Adrenal gland (tissue), 5 donors: Measurements from ENCODE around the gene DKK3.

Experiments used
- POLR2A ChIP-seq, 2 donors: fragments of 450-650 bp; IDR thresholded peaks; one replicate each; pipeline ENCODE4 v1.6.1; 2017; ENCODE audit warnings: antibody characterized with exemption in 2 of 2, mild to moderate bottlenecking in 2 of 2, moderate library complexity in 1 of 2
- TF ChIP-seq, protein P1 (sequence below), 6 experiments: fragments of 450-650 bp in 4 of 6; fragments of 200-600 bp in 2 of 6; sonication (generic) in 1 of 6; IDR thresholded peaks; 1 replicate in 5 of 6; 2 replicates in 1 of 6; pipeline versions ENCODE4 v1.5.1 to v1.8.0; 2016 to 2021; ENCODE audit warnings: antibody characterized with exemption in 6 of 6, mild to moderate bottlenecking in 2 of 6, moderate library complexity in 1 of 6
- donor health status: DM: no; HTN: no; CAD: no.

DNA sequence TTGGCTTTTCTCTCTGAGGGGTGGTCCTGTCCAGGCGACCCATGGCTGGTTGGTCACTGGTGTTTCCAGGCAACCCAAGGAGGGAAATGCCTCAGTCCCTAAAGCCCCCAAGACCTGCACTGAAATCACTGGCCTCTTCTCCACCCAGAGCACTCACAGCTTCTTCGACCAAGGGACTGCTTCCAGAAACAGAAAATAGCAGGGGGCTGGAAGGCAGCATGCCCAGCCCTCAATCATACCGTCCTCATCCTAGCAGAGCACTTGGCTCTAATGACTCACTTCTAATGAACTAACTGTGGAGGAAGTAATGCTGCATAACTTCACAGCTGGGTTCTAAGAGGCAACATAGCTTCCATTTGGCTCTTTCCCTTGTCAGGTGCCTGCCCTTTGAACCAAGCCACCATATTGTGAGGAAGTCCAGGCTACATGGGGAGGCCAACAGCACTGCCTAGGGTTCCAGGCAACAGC is 27.6 kb downstream of the DKK3 start:
- TF ChIP-seq, protein P1, sequence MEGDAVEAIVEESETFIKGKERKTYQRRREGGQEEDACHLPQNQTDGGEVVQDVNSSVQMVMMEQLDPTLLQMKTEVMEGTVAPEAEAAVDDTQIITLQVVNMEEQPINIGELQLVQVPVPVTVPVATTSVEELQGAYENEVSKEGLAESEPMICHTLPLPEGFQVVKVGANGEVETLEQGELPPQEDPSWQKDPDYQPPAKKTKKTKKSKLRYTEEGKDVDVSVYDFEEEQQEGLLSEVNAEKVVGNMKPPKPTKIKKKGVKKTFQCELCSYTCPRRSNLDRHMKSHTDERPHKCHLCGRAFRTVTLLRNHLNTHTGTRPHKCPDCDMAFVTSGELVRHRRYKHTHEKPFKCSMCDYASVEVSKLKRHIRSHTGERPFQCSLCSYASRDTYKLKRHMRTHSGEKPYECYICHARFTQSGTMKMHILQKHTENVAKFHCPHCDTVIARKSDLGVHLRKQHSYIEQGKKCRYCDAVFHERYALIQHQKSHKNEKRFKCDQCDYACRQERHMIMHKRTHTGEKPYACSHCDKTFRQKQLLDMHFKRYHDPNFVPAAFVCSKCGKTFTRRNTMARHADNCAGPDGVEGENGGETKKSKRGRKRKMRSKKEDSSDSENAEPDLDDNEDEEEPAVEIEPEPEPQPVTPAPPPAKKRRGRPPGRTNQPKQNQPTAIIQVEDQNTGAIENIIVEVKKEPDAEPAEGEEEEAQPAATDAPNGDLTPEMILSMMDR (IDR thresholded peaks at IDR 0.05), result no peak
- no peak for TF ChIP-seq POLR2A (IDR thresholded peaks at IDR 0.05)
